ENCODE data around the gene PPME1.

DNA sequence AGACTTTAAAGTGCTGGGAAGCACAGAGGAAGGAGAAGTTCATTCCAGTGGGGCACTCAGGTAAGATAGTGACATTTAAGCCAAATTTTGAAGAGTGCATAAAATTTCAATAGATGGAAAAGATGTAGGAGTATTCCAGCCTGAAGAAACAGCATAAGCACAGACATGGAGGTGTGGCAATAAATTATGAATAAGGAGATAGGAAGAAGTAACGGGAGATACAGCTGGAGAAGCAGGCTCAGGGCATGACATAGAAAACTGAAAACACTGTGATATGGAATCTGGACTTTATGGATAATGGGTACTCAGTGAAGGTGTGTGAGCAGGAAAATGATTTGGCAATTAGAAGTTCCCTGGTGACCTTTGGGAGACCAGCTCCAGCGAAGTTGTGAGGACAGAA, 107.0 kb downstream of the PPME1 start:
- TF ChIP-seq ZBTB48 (tag by site-specific recombination; IDR thresholded peaks at IDR 0.05) (no peak), PRDM1 (tag by site-specific recombination; IDR thresholded peaks at IDR 0.05) (no peak), ZNF777 (tag by site-specific recombination; IDR thresholded peaks at IDR 0.05; ENCODE audit: borderline replicate concordance) (no peak), ZNF24 (tag by site-specific recombination; IDR thresholded peaks at IDR 0.05) (no peak), ZNF157 (tag by site-specific recombination; IDR thresholded peaks at IDR 0.05) (no peak), ZNF596 (tag by site-specific recombination; IDR thresholded peaks at IDR 0.05) (no peak), ZNF785 (tag by site-specific recombination; IDR thresholded peaks at IDR 0.05) (no peak), YY1 (tag by site-specific recombination; IDR thresholded peaks at IDR 0.05) (no peak), ZNF391 (tag by site-specific recombination; IDR thresholded peaks at IDR 0.05; ENCODE audit: borderline replicate concordance, low read depth) (no peak), ZSCAN18 (tag by site-specific recombination; IDR thresholded peaks at IDR 0.05) (no peak)
- TF ChIP-seq, protein P1, sequence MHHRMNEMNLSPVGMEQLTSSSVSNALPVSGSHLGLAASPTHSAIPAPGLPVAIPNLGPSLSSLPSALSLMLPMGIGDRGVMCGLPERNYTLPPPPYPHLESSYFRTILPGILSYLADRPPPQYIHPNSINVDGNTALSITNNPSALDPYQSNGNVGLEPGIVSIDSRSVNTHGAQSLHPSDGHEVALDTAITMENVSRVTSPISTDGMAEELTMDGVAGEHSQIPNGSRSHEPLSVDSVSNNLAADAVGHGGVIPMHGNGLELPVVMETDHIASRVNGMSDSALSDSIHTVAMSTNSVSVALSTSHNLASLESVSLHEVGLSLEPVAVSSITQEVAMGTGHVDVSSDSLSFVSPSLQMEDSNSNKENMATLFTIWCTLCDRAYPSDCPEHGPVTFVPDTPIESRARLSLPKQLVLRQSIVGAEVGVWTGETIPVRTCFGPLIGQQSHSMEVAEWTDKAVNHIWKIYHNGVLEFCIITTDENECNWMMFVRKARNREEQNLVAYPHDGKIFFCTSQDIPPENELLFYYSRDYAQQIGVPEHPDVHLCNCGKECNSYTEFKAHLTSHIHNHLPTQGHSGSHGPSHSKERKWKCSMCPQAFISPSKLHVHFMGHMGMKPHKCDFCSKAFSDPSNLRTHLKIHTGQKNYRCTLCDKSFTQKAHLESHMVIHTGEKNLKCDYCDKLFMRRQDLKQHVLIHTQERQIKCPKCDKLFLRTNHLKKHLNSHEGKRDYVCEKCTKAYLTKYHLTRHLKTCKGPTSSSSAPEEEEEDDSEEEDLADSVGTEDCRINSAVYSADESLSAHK (tag by site-specific recombination; IDR thresholded peaks at IDR 0.05), result no peak
- TF ChIP-seq, protein P2, sequence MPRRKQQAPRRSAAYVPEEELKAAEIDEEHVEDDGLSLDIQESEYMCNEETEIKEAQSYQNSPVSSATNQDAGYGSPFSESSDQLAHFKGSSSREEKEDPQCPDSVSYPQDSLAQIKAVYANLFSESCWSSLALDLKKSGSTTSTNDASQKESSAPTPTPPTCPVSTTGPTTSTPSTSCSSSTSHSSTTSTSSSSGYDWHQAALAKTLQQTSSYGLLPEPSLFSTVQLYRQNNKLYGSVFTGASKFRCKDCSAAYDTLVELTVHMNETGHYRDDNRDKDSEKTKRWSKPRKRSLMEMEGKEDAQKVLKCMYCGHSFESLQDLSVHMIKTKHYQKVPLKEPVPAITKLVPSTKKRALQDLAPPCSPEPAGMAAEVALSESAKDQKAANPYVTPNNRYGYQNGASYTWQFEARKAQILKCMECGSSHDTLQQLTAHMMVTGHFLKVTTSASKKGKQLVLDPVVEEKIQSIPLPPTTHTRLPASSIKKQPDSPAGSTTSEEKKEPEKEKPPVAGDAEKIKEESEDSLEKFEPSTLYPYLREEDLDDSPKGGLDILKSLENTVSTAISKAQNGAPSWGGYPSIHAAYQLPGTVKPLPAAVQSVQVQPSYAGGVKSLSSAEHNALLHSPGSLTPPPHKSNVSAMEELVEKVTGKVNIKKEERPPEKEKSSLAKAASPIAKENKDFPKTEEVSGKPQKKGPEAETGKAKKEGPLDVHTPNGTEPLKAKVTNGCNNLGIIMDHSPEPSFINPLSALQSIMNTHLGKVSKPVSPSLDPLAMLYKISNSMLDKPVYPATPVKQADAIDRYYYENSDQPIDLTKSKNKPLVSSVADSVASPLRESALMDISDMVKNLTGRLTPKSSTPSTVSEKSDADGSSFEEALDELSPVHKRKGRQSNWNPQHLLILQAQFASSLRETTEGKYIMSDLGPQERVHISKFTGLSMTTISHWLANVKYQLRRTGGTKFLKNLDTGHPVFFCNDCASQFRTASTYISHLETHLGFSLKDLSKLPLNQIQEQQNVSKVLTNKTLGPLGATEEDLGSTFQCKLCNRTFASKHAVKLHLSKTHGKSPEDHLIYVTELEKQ (tag by site-specific recombination; IDR thresholded peaks at IDR 0.05; ENCODE audit: borderline replicate concordance), result no peak
- TF ChIP-seq, protein P3, sequence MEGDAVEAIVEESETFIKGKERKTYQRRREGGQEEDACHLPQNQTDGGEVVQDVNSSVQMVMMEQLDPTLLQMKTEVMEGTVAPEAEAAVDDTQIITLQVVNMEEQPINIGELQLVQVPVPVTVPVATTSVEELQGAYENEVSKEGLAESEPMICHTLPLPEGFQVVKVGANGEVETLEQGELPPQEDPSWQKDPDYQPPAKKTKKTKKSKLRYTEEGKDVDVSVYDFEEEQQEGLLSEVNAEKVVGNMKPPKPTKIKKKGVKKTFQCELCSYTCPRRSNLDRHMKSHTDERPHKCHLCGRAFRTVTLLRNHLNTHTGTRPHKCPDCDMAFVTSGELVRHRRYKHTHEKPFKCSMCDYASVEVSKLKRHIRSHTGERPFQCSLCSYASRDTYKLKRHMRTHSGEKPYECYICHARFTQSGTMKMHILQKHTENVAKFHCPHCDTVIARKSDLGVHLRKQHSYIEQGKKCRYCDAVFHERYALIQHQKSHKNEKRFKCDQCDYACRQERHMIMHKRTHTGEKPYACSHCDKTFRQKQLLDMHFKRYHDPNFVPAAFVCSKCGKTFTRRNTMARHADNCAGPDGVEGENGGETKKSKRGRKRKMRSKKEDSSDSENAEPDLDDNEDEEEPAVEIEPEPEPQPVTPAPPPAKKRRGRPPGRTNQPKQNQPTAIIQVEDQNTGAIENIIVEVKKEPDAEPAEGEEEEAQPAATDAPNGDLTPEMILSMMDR (tag by site-specific recombination; IDR thresholded peaks at IDR 0.05), result no peak
- TF ChIP-seq, protein P4, sequence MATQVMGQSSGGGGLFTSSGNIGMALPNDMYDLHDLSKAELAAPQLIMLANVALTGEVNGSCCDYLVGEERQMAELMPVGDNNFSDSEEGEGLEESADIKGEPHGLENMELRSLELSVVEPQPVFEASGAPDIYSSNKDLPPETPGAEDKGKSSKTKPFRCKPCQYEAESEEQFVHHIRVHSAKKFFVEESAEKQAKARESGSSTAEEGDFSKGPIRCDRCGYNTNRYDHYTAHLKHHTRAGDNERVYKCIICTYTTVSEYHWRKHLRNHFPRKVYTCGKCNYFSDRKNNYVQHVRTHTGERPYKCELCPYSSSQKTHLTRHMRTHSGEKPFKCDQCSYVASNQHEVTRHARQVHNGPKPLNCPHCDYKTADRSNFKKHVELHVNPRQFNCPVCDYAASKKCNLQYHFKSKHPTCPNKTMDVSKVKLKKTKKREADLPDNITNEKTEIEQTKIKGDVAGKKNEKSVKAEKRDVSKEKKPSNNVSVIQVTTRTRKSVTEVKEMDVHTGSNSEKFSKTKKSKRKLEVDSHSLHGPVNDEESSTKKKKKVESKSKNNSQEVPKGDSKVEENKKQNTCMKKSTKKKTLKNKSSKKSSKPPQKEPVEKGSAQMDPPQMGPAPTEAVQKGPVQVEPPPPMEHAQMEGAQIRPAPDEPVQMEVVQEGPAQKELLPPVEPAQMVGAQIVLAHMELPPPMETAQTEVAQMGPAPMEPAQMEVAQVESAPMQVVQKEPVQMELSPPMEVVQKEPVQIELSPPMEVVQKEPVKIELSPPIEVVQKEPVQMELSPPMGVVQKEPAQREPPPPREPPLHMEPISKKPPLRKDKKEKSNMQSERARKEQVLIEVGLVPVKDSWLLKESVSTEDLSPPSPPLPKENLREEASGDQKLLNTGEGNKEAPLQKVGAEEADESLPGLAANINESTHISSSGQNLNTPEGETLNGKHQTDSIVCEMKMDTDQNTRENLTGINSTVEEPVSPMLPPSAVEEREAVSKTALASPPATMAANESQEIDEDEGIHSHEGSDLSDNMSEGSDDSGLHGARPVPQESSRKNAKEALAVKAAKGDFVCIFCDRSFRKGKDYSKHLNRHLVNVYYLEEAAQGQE (tag by site-specific recombination; IDR thresholded peaks at IDR 0.05), result no peak
